ENCODE measurements around the gene RASAL2.

- TF ChIP-seq CTCF (IDR thresholded peaks at IDR 0.05), result no peak
- no peak for TF ChIP-seq EP300 (IDR thresholded peaks at IDR 0.05)
- no peak for TF ChIP-seq POLR2A (IDR thresholded peaks at IDR 0.05)
- TF ChIP-seq POLR2AphosphoS5 (IDR thresholded peaks at IDR 0.05), result no peak
These were observed 266.5 kb downstream of the RASAL2 start for GRCh38 chr1:178360421-178360820.

All from suprapubic skin (tissue), 4 donors.